GM12875 (cell line): ENCODE results near the gene AAR2.

Source experiments
- H3K4me3 ChIP-seq: one replicate; pipeline ENCODE4 v1.5.1; 2011; ENCODE audit warnings: low read depth, low read length, control low read depth
- TF ChIP-seq, protein P1 (sequence below): IDR thresholded peaks from 2 replicates; pipeline ENCODE4 v1.5.1; 2011; ENCODE audit warnings: low read depth, mild to moderate bottlenecking, control low read depth, inconsistent platforms, low read length, moderate library complexity, borderline replicate concordance; ENCODE audit not compliant: insufficient read depth

The AAR2 gene

DNA sequence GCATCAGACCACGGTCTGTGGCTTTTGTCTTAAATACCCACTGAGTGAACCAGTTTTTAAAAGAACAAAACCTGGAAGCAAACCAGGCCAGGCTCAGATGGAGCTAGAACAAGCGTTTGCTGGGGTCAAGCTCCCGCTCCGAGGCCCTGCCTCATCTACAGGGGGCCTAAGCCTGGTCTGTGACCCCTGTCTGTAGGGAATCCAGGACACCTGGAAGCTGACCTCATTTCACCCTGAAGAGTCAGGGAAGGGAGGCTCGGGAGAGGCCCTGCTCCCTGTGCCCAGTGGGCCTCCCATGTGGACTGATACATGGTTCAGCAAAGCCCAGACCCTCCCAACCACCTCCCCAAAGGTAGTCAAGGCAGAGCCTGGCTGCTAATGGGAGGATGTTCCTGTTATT is 43.1 kb downstream of the AAR2 start:
- H3K4me3 ChIP-seq: no peak overlapping the region
- TF ChIP-seq, protein P1, sequence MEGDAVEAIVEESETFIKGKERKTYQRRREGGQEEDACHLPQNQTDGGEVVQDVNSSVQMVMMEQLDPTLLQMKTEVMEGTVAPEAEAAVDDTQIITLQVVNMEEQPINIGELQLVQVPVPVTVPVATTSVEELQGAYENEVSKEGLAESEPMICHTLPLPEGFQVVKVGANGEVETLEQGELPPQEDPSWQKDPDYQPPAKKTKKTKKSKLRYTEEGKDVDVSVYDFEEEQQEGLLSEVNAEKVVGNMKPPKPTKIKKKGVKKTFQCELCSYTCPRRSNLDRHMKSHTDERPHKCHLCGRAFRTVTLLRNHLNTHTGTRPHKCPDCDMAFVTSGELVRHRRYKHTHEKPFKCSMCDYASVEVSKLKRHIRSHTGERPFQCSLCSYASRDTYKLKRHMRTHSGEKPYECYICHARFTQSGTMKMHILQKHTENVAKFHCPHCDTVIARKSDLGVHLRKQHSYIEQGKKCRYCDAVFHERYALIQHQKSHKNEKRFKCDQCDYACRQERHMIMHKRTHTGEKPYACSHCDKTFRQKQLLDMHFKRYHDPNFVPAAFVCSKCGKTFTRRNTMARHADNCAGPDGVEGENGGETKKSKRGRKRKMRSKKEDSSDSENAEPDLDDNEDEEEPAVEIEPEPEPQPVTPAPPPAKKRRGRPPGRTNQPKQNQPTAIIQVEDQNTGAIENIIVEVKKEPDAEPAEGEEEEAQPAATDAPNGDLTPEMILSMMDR: no peak

DNA sequence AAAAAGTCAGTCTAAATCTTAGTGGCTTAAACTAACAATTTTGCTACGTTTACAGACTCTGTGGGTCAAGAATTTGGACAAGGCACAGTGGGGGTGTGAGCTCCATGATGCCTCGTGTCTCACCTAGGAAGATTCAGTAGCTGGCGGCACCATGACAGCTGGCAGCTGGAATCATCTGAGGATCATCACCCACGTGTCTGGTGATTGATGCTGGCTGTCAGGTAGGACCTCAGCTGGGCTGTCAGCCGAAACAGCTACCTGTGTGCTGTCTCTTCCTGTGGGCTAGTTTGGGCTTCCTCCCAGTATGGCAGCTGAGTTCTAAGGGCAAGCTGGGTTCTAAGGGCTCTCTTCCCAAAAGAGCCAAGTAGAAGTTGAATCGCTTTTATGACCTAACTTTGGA is 43.5 kb downstream of the AAR2 start:
- TF ChIP-seq, protein P1: no peak
- no peak overlapping the region for H3K4me3 ChIP-seq

DNA sequence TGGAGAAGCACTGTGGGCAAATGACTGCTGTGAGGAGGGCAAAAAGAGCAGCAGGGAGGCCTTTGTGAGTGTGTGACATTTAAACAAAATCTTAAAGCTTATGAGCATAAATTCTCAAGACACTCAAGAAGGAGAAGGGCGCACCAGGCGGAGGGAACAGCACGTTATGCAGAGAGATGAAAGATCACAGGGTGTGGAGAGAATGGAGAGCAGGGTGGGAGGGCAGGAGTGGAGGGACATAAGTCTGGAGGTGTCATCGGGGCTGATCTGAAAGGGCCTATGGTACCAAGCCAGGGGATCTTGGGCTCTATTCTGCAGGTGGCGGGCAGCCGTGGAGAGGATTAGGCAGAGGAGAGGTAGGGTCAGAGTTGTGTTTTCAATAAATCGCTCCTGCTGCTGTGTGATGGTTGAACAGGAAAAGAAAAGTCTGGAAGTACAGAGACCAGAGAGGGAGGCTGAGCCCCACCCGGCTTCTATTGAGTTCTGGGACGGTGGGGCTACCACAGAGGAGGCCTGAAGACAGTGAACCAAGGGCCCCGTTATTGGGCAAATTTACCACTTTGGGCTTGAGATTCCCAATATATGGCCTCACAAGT is 45.6 kb downstream of the AAR2 start:
- no peak overlapping the region for H3K4me3 ChIP-seq
- TF ChIP-seq, protein P1: no peak

DNA sequence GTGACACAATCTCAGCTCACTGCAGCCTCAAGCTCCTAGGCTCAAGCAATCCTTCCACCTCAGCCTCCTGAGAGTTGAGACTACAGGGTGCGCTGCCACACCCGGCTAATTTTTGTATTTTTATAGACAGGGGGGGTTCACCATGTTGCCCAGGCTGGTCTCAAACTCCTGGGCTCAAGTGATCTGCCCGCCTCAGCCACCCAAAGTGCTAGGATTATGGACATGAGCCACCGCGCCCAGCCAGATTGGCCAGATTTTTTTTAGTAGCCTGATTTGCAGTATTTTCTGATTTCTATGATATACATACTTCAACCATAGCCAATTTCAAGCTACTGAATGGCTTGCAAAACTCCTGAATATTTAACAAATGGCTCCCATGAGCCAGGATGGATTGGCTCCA is 48.5 kb downstream of the AAR2 start:
- H3K4me3 ChIP-seq: no peak overlapping the region
- TF ChIP-seq, protein P1: no peak

DNA sequence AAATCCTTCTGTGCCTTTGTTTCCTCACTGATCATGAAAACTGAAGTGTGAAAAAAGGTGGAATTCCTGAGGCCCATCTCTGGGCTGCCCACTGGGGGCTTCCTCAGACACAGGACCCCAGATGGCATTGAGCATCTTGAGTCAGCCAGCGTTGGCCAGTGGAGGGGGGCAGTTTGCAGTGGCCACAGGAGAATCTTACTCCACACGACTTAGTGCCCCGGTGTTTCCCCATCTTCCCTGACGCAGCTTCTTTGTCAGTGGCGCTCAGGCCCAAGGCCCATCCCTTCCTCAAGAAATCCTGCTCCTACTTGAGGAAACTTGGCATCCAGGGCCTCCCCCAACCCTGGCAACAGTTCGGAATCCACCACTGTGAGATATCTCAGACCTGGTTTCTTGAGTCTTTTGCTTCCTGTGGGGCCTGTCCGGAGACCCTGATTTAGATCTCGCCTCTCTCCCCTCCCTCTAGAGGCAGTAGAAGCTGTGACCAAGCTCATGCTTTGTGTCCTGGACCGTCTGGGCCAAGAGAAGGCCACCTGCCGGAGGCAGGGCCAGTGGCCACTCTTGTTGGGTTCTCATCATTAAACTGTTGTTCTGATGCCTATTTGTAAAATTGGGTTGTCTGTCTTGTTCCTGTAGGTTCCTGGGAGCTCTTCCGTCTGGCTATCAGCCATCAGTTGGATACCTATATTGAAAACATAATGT is 49.6 kb downstream of the AAR2 start:
- TF ChIP-seq, protein P1: no peak
- no peak overlapping the region for H3K4me3 ChIP-seq

DNA sequence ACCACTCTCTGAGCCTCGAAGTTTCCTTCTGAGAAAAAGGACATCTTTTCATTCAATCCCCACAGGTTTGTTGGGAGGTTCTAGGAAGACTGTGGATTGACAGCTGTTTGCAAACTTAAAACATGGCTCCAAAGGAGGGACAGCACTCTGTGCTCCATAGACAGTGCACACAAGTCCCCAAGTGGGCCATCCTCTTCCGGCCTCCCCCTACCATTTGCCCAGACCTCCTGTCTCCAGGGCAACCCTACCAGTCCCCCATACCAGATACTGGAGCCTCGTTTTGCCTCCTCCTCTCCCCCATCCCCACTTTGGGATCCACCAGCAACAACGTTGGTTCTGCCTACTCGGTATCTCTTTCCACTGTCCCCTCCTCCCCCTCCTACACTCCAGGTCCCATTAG is 61.4 kb downstream of the AAR2 start:
- TF ChIP-seq, protein P1: no peak
- H3K4me3 ChIP-seq: no peak overlapping the region

DNA sequence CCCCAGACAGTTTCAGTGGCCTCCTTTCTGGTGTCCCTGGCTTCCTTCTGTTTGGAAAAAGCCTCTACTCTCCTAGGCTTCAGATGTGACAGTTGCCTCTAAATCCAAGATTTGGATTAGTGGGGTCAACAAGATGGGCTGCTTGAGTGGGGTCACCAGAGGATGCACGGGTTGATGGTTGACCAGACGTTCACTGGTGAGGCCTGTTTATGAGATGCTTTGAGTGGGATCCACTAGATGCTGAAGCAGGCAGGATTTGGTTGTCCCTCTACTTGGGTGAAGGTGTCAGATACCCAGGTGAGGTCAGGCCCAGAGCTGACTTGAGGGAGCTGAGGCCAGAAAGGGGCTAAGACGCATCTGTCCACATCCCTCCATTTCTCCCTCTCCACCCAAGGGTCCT is 61.8 kb downstream of the AAR2 start:
- TF ChIP-seq, protein P1: no peak
- H3K4me3 ChIP-seq: no peak overlapping the region
